ENCODE data around the gene RRBP1.

- TF ChIP-seq CTCF (IDR thresholded peaks at IDR 0.05) (no peak), POLR2A (IDR thresholded peaks at IDR 0.05) (no peak)
These were observed 48.1 kb downstream of the RRBP1 start for GRCh38 chr20:17633850-17634500.
